OCI-LY7 (cell line): Measurements from ENCODE around the gene PKN1. TPM values are rescaled to one million over a fixed set of nuclear protein-coding genes. Genes with fewer than 3 reads are reported as not detected.
"Not testable (repeated sequence)": the region's sequence is repeated elsewhere in the genome, so short reads cannot be mapped to it uniquely, and the experiment has no call there.

Experiments
- BruUV-seq: library from RNA; stranded (reverse); fragments of 400-500 nt; replicated peaks from 2 replicates; lab custom pipeline; 2021; lab: Mats Ljungman, UMichigan
- CTCF ChIA-PET: fragments of 300-600 bp; sonication (Branson Sonifier 250); formaldehyde crosslinking; loops from one replicate; lab custom pipeline; 2022; ENCODE audit warnings: antibody characterized with exemption; ENCODE audit not compliant: unreplicated experiment; lab: Charles Lee
- POLR2A ChIA-PET: fragments of 300-600 bp; sonication (Branson Sonifier 250); formaldehyde crosslinking; loops from one replicate; lab custom pipeline; 2022; ENCODE audit warnings: antibody characterized with exemption; lab: Charles Lee
- DNase-seq: peaks from one replicate; pipeline ENCODE4 v3.0.0-alpha.2; 2015; ENCODE audit warnings: low spot score
- H2AFZ ChIP-seq: fragments of 200-600 bp; sonication (generic), shearing (Covaris generic); 2 replicates; pipeline ENCODE4 v1.6.1; 2014; ENCODE audit warnings: mild to moderate bottlenecking, antibody characterized with exemption, low read length, moderate library complexity
- H3K27ac ChIP-seq: fragments of 200-600 bp; sonication (generic); 2 replicates; pipeline ENCODE4 v1.5.1; 2014; ENCODE audit warnings: mixed run types, low read depth, mild to moderate bottlenecking, moderate library complexity, low read length, inconsistent platforms; ENCODE audit not compliant: poor library complexity, severe bottlenecking
- H3K36me3 ChIP-seq: fragments of 200-600 bp; sonication (generic); 2 replicates; pipeline ENCODE4 v1.6.1; 2014; ENCODE audit warnings: mild to moderate bottlenecking, antibody characterized with exemption, low read length, moderate library complexity, mixed read lengths; ENCODE audit not compliant: insufficient read depth
- H3K4me1 ChIP-seq: fragments of 200-600 bp; sonication (generic); 2 replicates; pipeline ENCODE4 v1.5.1; 2014; ENCODE audit warnings: mild to moderate bottlenecking, low read length; ENCODE audit not compliant: insufficient read depth, poor library complexity, severe bottlenecking
- H3K4me2 ChIP-seq: fragments of 200-600 bp; sonication (generic); 2 replicates; pipeline ENCODE4 v1.6.1; 2014; ENCODE audit warnings: mild to moderate bottlenecking, low read length
- H3K4me3 ChIP-seq: fragments of 200-600 bp; sonication (generic); 2 replicates; pipeline ENCODE4 v1.5.1; 2014; ENCODE audit warnings: mild to moderate bottlenecking, low read depth, low read length; ENCODE audit not compliant: poor library complexity, severe bottlenecking
- H3K79me2 ChIP-seq: fragments of 200-600 bp; sonication (generic); 2 replicates; pipeline ENCODE4 v1.6.1; 2016; ENCODE audit warnings: low read depth, mild to moderate bottlenecking, low read length, moderate library complexity, mixed read lengths; ENCODE audit not compliant: insufficient read depth
- H3K9me2 ChIP-seq: fragments of 200-600 bp; sonication (generic); 2 replicates; pipeline ENCODE4 v1.6.1; 2016; ENCODE audit warnings: mild to moderate bottlenecking, low read length, mixed read lengths; ENCODE audit not compliant: insufficient read depth
- H3K9me3 ChIP-seq: fragments of 200-600 bp; sonication (generic); 2 replicates; pipeline ENCODE4 v1.6.1; 2014; ENCODE audit warnings: mild to moderate bottlenecking, mixed run types, low read length, mixed read lengths
- H4K20me1 ChIP-seq: fragments of 200-600 bp; sonication (generic); 2 replicates; pipeline ENCODE4 v1.6.1; 2014; ENCODE audit warnings: mild to moderate bottlenecking, antibody characterized with exemption, low read length, moderate library complexity, mixed read lengths; ENCODE audit not compliant: insufficient read depth
- EZH2phosphoT487 ChIP-seq: fragments of 200-600 bp; sonication (generic); IDR thresholded peaks from 2 replicates; pipeline ENCODE4 v1.6.1; 2018; ENCODE audit warnings: low read depth, borderline replicate concordance, mild to moderate bottlenecking, mixed run types, antibody characterized with exemption, low read length, moderate library complexity, mixed read lengths
- intact Hi-C: fragments of 100-400 bp; cut with micrococcal nuclease; formaldehyde crosslinking; loops from one replicate; pipeline ENCODE4 v1.10.0; 2022; ENCODE audit not compliant: unreplicated experiment
- total RNA-seq, 2 experiments: library from RNA; depleted of rRNA in 1 of 2; stranded (reverse); fragments of >200 nt in 1 of 2; shearing (Covaris generic) in 1 of 2; gene quantifications; 2 replicates each; pipeline ENCODE4 v1.2.3, GENCODE V29; 2014 to 2022
- TF ChIP-seq, protein P1 (sequence below): fragments of 200-600 bp; sonication (generic); conservative IDR thresholded peaks from 2 replicates; pipeline ENCODE4 v1.5.1; 2014; ENCODE audit warnings: mild to moderate bottlenecking, antibody characterized with exemption, low read length, moderate library complexity, mixed read lengths

PKN1 gene
- total RNA-seq, 2 experiments from 2014 or later, result 117 to 233 TPM

DNA sequence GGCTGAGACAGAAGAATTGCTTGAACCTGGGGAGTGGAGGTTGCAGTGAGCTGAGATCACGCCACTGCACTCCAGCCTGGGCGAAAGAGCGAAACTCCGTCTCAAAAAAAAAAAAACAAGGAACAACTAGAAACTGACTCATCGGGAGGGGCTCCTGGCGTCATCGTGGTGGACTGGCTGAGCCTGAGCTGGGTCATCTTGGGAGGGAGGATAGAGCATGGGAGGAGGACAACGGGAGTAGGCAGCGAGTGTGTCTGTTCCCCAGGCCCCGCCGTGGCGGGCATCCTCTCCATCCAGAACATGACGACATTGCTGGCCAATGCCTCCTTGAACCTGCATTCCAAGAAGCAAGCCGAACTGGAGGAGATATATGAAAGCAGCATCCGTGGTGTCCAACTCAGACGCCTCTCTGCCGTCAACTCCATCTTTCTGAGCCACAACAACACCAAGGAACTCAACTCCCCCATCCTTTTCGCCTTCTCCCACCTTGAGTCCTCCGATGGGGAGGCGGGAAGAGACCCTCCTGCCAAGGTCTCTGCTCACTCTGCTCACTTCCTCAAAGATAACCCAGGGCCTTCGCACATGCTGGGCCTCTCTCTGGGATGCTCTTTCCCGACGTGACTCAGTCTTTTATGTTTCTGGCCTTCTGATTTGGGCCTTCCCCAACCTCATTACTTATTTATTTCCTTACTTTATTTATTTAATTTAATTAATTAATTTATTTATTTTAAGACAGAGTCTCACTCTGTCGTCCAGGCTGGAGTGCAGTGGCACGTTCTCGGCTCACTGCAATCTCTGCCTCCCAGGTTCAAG, 30.6 kb upstream of the PKN1 start:
- no peaks in the 10 kb centered on the region for H4K20me1 ChIP-seq
- H3K9me3 ChIP-seq, result no peaks in the 10 kb centered on the region
- H3K4me3 ChIP-seq, result no peak overlapping the region
- ChIA-PET POLR2A (no interaction called here), CTCF (interaction anchor here (0.6 to 0.7 kb wide), 2 partner anchors 136 to 260 kb away, joined by 3 to 5 read pairs; no protein-coding TSS in a partner anchor)
- no peaks in the 10 kb centered on the region for H3K79me2 ChIP-seq
- H2AFZ ChIP-seq, result no peak overlapping the region
- no peak overlapping the region for H3K27ac ChIP-seq
- peaks cover 4% of the 10 kb centered on the region for H3K4me1 ChIP-seq
- peaks cover 54% of the 10 kb centered on the region for H3K36me3 ChIP-seq
- intact Hi-C loops, result no loop called here
- TF ChIP-seq EZH2phosphoT487, result no peak
- TF ChIP-seq, protein P1, sequence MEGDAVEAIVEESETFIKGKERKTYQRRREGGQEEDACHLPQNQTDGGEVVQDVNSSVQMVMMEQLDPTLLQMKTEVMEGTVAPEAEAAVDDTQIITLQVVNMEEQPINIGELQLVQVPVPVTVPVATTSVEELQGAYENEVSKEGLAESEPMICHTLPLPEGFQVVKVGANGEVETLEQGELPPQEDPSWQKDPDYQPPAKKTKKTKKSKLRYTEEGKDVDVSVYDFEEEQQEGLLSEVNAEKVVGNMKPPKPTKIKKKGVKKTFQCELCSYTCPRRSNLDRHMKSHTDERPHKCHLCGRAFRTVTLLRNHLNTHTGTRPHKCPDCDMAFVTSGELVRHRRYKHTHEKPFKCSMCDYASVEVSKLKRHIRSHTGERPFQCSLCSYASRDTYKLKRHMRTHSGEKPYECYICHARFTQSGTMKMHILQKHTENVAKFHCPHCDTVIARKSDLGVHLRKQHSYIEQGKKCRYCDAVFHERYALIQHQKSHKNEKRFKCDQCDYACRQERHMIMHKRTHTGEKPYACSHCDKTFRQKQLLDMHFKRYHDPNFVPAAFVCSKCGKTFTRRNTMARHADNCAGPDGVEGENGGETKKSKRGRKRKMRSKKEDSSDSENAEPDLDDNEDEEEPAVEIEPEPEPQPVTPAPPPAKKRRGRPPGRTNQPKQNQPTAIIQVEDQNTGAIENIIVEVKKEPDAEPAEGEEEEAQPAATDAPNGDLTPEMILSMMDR, result no peak
- no peak overlapping the region for H3K4me2 ChIP-seq
- no peaks in the 10 kb centered on the region for H3K9me2 ChIP-seq
- no TSS peak for BruUV-seq
- no peak for DNase-seq

DNA sequence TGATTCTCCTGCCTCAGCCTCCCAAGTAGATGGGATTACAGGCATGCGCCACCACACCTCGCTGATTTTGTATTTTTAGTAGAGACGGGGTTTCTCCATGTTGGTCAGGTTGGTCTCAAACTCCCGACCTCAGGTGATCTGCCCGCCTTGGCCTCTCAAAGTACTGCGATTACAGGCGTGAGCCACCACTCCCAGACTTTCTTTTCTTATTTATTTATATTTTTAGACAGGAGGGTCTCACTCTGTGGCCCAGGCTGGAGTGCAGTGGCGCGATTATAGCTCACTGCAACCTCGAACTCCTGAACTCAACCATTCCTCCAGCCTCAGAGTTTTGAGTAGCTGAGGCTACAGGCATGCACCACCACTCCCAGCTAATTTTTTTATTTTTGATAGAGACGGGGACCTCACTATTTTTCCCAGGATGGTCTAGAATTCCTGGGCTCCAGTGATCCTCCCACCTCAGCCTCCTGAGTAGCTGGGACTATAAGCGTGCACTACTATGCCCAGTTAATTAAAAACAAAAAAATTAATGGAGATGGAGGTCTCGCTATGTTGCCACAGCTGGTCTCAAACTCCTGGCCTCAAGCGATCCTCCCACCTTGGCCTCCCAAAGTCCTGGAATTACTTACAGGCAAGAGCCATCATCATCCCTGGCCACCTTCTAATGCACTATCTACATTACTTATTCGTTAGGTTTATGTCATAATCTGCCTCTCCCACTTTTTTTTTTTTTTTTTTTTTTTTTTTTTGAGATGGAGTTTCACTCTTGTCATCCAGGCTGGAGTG, 29.8 kb upstream of the PKN1 start:
- intact Hi-C loops, BruUV-seq, H3K27ac ChIP-seq, DNase-seq, H4K20me1 ChIP-seq, H3K4me2 ChIP-seq, H3K9me2 ChIP-seq, H2AFZ ChIP-seq, H3K79me2 ChIP-seq, H3K9me3 ChIP-seq, H3K4me3 ChIP-seq, H3K4me1 ChIP-seq: not testable (repeated sequence)
- peaks cover 62% of the 10 kb centered on the region for H3K36me3 ChIP-seq
- CTCF ChIA-PET, result interaction anchor here (0.7 kb wide), 1 partner anchor 261 kb away, joined by 3 read pairs; no protein-coding TSS in a partner anchor
- POLR2A ChIA-PET, result interaction anchor here (0.6 kb wide), 1 partner anchor 33 kb away, joined by 3 read pairs; no protein-coding TSS in a partner anchor

DNA sequence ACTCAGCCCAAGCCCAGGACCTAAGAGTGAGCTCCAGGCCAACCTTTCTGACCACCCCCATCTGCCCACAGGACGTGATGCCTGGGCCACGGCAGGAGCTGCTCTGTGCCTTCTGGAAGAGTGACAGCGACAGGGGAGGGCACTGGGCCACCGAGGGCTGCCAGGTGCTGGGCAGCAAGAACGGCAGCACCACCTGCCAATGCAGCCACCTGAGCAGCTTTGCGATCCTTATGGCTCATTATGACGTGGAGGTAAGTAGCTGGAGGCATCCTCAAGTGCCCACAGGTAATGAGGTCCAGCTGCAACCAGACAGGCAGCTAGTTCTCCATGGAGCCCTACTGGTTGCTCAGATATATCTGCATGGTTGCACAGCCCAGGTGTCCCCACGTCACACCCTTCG, 28.8 kb upstream of the PKN1 start:
- intact Hi-C loops, result no loop called here
- Histone ChIP-seq H3K36me3 (peaks cover 72% of the 10 kb centered on the region), H3K4me2 (no peak overlapping the region), H3K9me3 (no peaks in the 10 kb centered on the region), H2AFZ (no peak overlapping the region), H4K20me1 (no peaks in the 10 kb centered on the region), H3K9me2 (no peaks in the 10 kb centered on the region), H3K4me3 (no peak overlapping the region), H3K79me2 (no peaks in the 10 kb centered on the region), H3K4me1 (peaks cover 4% of the 10 kb centered on the region), H3K27ac (no peak overlapping the region)
- ChIA-PET CTCF (no interaction called here), POLR2A (interaction anchor here (0.5 to 0.7 kb wide), 4 partner anchors 33 to 111 kb away, joined by 3 read pairs; no protein-coding TSS in a partner anchor)
- no peak for DNase-seq
- no TSS peak for BruUV-seq
- no peak for TF ChIP-seq EZH2phosphoT487
- TF ChIP-seq, protein P1, result no peak
